ENCODE measurements around the gene FBLN2.

The FBLN2 gene

DNA sequence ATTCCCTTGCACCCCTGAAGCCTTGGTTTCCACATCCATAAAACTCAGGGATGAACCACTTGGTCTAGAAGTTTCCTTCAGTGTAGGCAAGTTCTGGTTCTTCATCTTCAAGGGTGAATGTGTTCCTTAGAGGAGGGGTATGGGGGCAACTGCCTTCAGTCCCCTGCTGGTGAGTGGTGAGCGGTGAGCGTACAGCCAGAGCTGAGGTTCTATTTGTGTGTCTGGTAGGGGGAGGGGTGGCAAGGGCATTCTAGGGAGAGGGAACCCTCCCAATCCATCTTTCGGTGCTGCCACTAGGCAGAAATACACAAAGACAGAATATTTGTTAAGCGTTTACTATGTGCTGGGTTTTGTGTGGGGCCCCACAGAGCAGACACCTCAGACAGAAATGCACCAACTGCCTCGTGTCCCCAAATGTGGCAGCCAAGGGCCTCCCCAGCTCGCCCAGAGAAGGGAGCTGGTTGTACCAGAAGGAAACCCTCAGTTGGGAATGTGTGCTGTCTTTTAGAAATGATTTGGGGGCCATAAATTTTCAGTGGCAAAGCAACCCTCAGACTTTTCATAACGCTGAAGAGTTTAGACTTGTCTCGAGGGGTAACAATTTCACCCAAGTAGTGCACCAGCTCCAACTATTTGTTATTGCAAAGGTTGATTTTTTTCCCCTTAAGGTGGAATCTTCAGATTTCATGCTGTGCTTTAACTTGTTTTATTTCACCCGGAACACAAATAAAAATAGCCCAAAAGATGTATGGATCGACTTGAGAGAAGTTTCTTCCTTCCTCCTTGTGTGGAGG is 137.6 kb downstream of the FBLN2 start:
- no peak for TF ChIP-seq CTCF (IDR thresholded peaks at IDR 0.05; ENCODE audit: low read depth, low read length, missing control alignments)
- no peak for DNase-seq (ENCODE audit: low read depth)
- no peak overlapping the region for H3K4me3 ChIP-seq (ENCODE audit: low read depth, low read length)

- TF ChIP-seq CTCF (IDR thresholded peaks at IDR 0.05; ENCODE audit: low read depth, low read length, missing control alignments): no peak
- no peak overlapping the region for H3K4me3 ChIP-seq (ENCODE audit: low read depth, low read length)
- no peak for DNase-seq (ENCODE audit: low read depth)
Measured at GRCh38 chr3:13687517-13687943, 138.6 kb downstream of the FBLN2 start.
